ENCODE results near the gene PRSS27. TPM values are rescaled to one million over a fixed set of nuclear protein-coding genes. Genes with fewer than 3 reads are reported as not detected.

Gene PRSS27
- total and polyA plus RNA-seq, 11 donors, result 0.19 to 1.3 (median 0.39) TPM; not detected in 3

GRCh38 chr16:2692948-2693651, 26.9 kb downstream of the PRSS27 start:
- Histone ChIP-seq H3K4me3 (peak overlapping the region in 5 of 12 donors; percentile 19 to 40 (median 28)), H3K9me3 (no peaks in the 10 kb centered on the region), H3K4me1 (peaks cover 0 to 40% (median 32%) of the 10 kb centered on the region in 12 donors), H3K36me3 (peaks cover 0 to 41% (median 16%) of the 10 kb centered on the region in 9 donors), H3K27ac (peak overlapping the region; percentile 64 to 91 (median 78)), H3K27me3 (no peaks in the 10 kb centered on the region)
- TF ChIP-seq, protein P1, sequence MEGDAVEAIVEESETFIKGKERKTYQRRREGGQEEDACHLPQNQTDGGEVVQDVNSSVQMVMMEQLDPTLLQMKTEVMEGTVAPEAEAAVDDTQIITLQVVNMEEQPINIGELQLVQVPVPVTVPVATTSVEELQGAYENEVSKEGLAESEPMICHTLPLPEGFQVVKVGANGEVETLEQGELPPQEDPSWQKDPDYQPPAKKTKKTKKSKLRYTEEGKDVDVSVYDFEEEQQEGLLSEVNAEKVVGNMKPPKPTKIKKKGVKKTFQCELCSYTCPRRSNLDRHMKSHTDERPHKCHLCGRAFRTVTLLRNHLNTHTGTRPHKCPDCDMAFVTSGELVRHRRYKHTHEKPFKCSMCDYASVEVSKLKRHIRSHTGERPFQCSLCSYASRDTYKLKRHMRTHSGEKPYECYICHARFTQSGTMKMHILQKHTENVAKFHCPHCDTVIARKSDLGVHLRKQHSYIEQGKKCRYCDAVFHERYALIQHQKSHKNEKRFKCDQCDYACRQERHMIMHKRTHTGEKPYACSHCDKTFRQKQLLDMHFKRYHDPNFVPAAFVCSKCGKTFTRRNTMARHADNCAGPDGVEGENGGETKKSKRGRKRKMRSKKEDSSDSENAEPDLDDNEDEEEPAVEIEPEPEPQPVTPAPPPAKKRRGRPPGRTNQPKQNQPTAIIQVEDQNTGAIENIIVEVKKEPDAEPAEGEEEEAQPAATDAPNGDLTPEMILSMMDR (IDR thresholded peaks at IDR 0.05), result no peak
- TF ChIP-seq POLR2A (IDR thresholded peaks at IDR 0.05), result no peak
- DNase-seq (peak in 1 of 5 donors; percentile 57), ATAC-seq (peak in 3 of 4 donors; percentile 1 to 13 (median 12))
- intact Hi-C loops (cut with DNase I), result loop anchor here in 1 of 10 donors (10.0 kb wide), 1 partner anchor 62 kb away; the partner anchor contains the start of gene SRRM2
- WGBS, 4 donors, result 78 to 85% (median 81%) methylated on average over 14 to 24 of the region's 24 CpGs

DNA sequence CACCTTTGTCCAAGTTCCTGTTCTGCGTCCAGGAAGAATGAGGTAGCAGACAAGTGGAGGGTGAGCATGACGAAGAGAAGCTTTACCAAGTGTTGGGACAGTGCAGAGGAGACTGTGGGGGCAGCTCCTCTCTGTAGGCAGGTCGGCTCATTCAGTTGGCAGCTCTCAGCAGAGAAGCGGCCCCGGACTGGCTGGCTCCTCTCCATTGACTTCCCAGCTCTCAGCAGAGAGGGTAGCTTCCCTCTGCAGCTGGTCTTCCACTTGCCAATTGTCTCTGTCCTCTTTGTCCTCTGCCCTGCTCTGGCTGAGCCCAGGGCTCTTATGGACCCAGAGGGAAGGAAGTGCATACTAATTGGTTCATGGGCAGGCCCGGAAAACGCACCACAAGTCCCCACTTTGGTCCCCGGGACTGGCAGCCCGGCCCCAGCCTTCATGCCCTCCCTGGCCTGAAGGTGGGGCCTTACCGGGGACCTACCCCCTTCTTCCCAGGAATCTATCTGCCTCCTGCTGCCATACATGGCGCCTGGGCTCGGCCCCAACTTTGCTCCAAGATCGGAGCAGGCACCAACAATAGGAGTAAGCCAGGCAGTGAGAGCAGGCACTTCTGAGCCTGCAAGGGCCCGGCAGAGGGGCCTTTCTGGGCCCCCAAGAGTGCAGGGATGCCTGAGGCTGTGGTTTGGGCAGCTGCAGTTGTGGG, 27.6 kb downstream of the PRSS27 start:
- Histone ChIP-seq H3K4me3 (peak overlapping the region in 8 of 12 donors; percentile 0 to 40 (median 26)), H3K27ac (peak overlapping the region; percentile 64 to 91 (median 78)), H3K27me3 (no peaks in the 10 kb centered on the region), H3K9me3 (no peaks in the 10 kb centered on the region), H3K36me3 (peaks cover 0 to 34% (median 9%) of the 10 kb centered on the region in 9 donors), H3K4me1 (peaks cover 0 to 42% (median 34%) of the 10 kb centered on the region in 12 donors)
- DNase-seq (peak; percentile 59 to 78 (median 64)), ATAC-seq (peak; percentile 61 to 88 (median 75))
- TF ChIP-seq POLR2A (IDR thresholded peaks at IDR 0.05), result no peak
- TF ChIP-seq, protein P1 (IDR thresholded peaks at IDR 0.05), result peak in 1 of 12 donors; percentile 9
- intact Hi-C loops (cut with DNase I), result loop anchor here in 1 of 10 donors (10.0 kb wide), 1 partner anchor 62 kb away; the partner anchor contains the start of gene SRRM2
- 43 to 68% (median 51%) methylated on average over 12 to 14 of the region's 14 CpGs for WGBS, 4 donors

GRCh38 chr16:2691491-2692248, 28.4 kb downstream of the PRSS27 start:
- peak overlapping the region; percentile 64 to 91 (median 78) for H3K27ac ChIP-seq
- no peaks in the 10 kb centered on the region for H3K27me3 ChIP-seq
- peak in 4 of 5 donors; percentile 55 to 81 (median 74) for DNase-seq
- H3K36me3 ChIP-seq, result peaks cover 0 to 27% (median 3%) of the 10 kb centered on the region in 9 donors
- intact Hi-C loops (cut with DNase I), result loop anchor here in 1 of 10 donors (10.0 kb wide), 1 partner anchor 63 kb away; the partner anchor contains the start of gene SRRM2
- TF ChIP-seq, protein P1 (IDR thresholded peaks at IDR 0.05), result no peak
- TF ChIP-seq POLR2A (IDR thresholded peaks at IDR 0.05), result no peak
- peaks cover 0 to 49% (median 34%) of the 10 kb centered on the region in 12 donors for H3K4me1 ChIP-seq
- ATAC-seq, result peak; percentile 54 to 66 (median 59)
- WGBS, 4 donors, result 74 to 77% (median 76%) methylated on average over 22 to 29 of the region's 29 CpGs
- H3K4me3 ChIP-seq, result peak overlapping the region in 7 of 12 donors; percentile 0 to 40 (median 24)
- no peaks in the 10 kb centered on the region for H3K9me3 ChIP-seq
